NCI-H187 treated with DMSO at 0.1 percent for 48 hours (cell line): ENCODE data around the gene NKIRAS2.

Experiments used
- DNase-seq: peaks from one replicate; lab custom pipeline; 2025; lab: John Stamatoyannopoulos, UW

The NKIRAS2 gene

GRCh38 chr17:42019509-42020404 lies at the start of gene NKIRAS2:
Gene NKIRAS2, plus strand, starts transcription at chr17:42020090. Its CDS starts 1,488 bp downstream, at chr17:42021578.
- DNase-seq: peak; percentile 55

- no peak for DNase-seq
Measured at GRCh38 chr17:41970901-41971331, 49.0 kb upstream of the NKIRAS2 start.

- no peak for DNase-seq
Measured at GRCh38 chr17:41971721-41972523, 48.0 kb upstream of the NKIRAS2 start.

- DNase-seq: no peak
Measured at GRCh38 chr17:41972571-41973407, 47.1 kb upstream of the NKIRAS2 start.

- DNase-seq: no peak
Measured at GRCh38 chr17:41973408-41973811, 46.5 kb upstream of the NKIRAS2 start.

- no peak for DNase-seq
Measured at GRCh38 chr17:41974031-41974430, 45.9 kb upstream of the NKIRAS2 start.

- no peak for DNase-seq
Measured at GRCh38 chr17:41974658-41975057, 45.2 kb upstream of the NKIRAS2 start.

- no peak for DNase-seq
Measured at GRCh38 chr17:41975099-41976083, 44.5 kb upstream of the NKIRAS2 start.

GRCh38 chr17:41976142-41976768 lies 43.6 kb upstream of the NKIRAS2 start:
- DNase-seq: no peak

- no peak for DNase-seq
Measured at GRCh38 chr17:41977991-41978390, 41.9 kb upstream of the NKIRAS2 start.

GRCh38 chr17:41982026-41982760 lies 37.7 kb upstream of the NKIRAS2 start:
- DNase-seq: no peak

- DNase-seq: no peak
Measured at GRCh38 chr17:41984454-41984853, 35.4 kb upstream of the NKIRAS2 start.

GRCh38 chr17:41985919-41986318 lies 34.0 kb upstream of the NKIRAS2 start:
- DNase-seq: no peak

GRCh38 chr17:41986634-41987033 lies 33.3 kb upstream of the NKIRAS2 start:
- no peak for DNase-seq

- DNase-seq: peak; percentile 69
Measured at GRCh38 chr17:41987642-41988041, 32.2 kb upstream of the NKIRAS2 start.

- no peak for DNase-seq
Measured at GRCh38 chr17:41988418-41988817, 31.5 kb upstream of the NKIRAS2 start.

GRCh38 chr17:41989702-41990419 lies 30.0 kb upstream of the NKIRAS2 start:
- no peak for DNase-seq

- DNase-seq: no peak
Measured at GRCh38 chr17:41992576-41992975, 27.3 kb upstream of the NKIRAS2 start.

- no peak for DNase-seq
Measured at GRCh38 chr17:41996855-41997164, 23.1 kb upstream of the NKIRAS2 start.
